HG03558 (cell line): Measurements from ENCODE around the gene LEAP2.
"Not testable (repeated sequence)": the region's sequence is repeated elsewhere in the genome, so short reads cannot be mapped to it uniquely, and the experiment has no call there.

Experiments
- ATAC-seq: cut with Tn5 transposase; IDR thresholded peaks from one replicate; pipeline ENCODE4 v1.9.1; 2021; ENCODE audit warnings: moderate number of reproducible peaks; ENCODE audit not compliant: unreplicated experiment; ENCODE audit errors: extremely low read depth

Gene LEAP2

DNA sequence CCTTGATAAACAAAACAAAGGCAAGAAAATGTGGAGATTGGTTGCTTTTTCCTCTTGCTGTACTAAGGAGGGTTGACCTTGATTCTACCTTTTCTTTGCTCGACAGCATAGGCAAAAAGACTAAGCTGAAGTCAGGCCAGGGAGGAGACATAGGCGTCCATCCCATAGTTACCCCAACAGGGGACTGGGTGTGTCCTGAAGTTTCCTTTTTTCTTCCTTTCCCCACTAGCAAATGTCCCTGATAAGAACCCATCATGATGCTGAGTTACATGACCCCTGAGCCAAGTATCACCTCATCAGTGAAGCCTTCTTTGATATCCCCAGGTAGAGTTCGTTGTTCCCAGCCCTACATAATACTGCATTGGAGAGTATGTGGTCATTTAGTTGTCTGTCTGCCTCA lies 33.2 kb upstream of the LEAP2 start:
- ATAC-seq: no peak

- ATAC-seq: no peak
These were observed 32.6 kb upstream of the LEAP2 start for GRCh38 chr5:132840896-132841295.

GRCh38 chr5:132841305-132841704 lies 32.2 kb upstream of the LEAP2 start:
- no peak for ATAC-seq

DNA sequence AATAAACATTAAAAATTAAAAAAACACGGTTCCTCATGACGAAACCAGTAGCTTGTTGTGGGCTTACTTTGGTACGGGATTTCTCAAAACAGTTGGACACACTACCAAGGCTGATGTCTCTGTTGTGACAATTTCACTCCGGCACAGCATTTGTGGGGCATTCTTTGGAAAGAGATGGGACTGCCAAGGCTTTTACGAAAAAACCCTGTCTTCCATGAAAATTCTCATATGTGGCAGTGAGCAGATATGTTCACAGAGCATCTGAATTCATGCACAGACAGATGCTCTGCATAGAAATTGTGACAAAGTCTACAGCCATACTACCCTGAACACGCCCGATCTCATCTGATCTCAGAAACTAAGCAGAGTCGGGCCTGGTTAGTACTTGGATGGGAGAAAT lies 25.2 kb upstream of the LEAP2 start:
- ATAC-seq: no peak

GRCh38 chr5:132849347-132849746 lies 24.1 kb upstream of the LEAP2 start:
- ATAC-seq: no peak

- ATAC-seq: no peak
These were observed 23.4 kb upstream of the LEAP2 start for GRCh38 chr5:132850066-132850465.

GRCh38 chr5:132853323-132853722 lies 20.1 kb upstream of the LEAP2 start:
- no peak for ATAC-seq

- no peak for ATAC-seq
These were observed 19.7 kb upstream of the LEAP2 start for GRCh38 chr5:132853790-132854189.

DNA sequence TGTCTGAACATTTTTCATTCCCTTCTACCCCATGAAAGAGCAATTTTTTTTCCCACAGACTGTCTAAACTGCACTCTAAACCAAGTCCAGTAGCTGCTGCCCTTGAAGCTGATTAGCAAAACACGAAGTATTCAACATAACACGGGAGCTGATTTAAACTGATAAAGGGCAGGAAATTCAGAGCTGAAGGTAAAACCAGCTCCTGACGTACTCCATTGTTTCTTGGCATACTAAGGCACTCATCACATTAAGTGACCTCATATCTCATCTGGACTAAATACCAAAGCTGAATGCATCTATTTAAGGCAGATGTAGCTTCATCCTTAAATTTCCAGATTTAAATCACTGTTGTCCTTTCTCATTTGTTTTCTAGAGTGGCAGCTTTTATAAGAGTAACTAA lies 19.2 kb upstream of the LEAP2 start:
- ATAC-seq: no peak

DNA sequence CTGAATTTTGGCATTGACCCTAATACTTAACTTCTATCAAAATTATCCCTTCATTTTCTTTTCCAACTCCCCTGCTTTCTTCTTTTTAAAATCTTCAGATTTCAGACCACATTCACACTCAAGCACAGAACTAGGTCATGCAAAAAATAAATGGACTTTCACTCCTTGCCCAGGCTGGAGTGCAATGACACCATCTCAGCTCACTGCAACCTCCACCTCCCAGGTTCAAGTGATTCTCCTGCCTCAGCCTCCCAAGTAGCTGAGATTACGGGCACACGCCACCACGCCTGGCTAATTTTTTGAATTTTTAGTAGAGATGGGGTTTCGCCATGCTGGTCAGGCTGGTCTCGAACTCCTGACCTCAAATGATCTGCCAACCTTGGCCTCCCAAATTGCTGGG lies 18.5 kb upstream of the LEAP2 start:
- not testable (repeated sequence) for ATAC-seq

DNA sequence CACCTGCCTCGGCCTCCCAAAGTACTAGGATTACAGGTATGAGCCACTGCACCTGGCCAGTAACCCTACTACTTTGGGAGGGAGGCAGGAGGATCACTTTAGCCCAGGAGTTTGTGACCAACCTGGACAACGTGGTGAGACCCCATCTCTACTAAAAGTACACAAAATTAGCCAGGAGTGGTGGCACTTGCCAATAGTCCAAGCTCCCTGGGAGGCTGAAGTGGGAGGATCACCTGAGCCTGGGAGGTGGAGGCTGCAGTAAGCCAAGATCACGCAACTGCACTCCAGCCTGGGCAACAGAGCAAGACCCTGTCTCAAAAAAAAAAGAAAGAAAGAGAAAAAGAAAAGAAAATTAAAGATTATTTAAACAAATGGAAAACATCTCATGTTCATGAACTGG lies 17.5 kb upstream of the LEAP2 start:
- ATAC-seq: no peak

- ATAC-seq: no peak
These were observed 13.5 kb upstream of the LEAP2 start for GRCh38 chr5:132859889-132860437.

DNA sequence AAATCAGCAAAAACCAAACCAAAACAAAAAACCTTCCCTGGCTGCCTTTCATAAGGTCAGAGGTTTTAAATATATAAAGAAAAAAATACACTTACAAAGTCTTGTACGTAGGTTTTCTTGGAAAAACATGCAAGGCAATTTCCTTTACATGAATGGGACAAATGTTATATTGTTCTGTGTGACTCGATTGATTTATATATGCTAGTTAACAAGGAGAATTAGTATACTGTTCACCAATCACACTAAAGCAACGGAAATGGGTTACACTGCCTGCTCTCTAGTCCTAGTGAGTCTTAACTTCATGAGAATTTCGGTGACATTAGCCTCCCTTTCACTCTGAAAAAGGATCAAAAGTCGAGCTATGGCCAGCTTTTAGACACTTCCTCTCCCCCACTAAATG lies 12.7 kb upstream of the LEAP2 start:
- ATAC-seq: no peak

GRCh38 chr5:132865668-132866341 lies 7.7 kb upstream of the LEAP2 start:
- no peak for ATAC-seq

DNA sequence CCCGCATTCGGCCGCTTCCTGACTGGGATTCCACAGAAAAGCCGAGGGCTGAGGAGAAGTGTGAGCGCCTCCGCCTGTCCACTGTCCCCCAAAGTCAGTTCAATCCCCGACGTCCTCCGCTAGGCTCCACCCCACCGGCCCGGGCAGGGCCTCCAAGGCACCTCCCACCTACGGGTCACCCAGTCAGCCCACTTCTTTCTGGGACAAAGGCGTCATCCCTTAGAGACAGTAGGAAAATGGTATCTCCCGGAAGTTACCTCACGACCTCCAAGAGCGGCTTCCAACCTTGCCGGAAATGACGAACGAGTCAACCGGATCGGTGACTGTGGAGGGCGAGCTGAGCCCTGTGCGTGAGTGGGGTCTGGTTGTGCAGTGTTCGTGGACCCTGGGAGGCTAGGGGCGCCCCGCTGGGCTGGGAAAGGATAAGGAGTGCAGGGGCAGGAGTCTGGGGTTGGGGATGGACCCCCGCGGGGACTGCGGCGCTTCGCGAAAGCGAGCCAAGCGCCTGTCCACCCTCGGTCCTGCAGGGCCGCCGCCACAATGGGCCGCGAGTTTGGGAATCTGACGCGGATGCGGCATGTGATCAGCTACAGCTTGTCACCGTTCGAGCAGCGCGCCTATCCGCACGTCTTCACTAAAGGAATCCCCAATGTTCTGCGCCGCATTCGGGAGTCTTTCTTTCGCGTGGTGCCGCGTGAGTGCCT lies 7.0 kb upstream of the LEAP2 start, which contains the start of the genes GDF9 and UQCRQ:
Gene GDF9, minus strand, starts transcription at position 128 of the 704 bp plus-strand sequence. CDS start 1,936 bp downstream, outside the sequence.
Gene UQCRQ, plus strand, starts transcription at position 301 of the 704 bp plus-strand sequence. Its CDS starts 240 bp downstream, at position 541.
- peak; percentile 97 for ATAC-seq

GRCh38 chr5:132867046-132867451 lies 6.4 kb upstream of the LEAP2 start:
- no peak for ATAC-seq

DNA sequence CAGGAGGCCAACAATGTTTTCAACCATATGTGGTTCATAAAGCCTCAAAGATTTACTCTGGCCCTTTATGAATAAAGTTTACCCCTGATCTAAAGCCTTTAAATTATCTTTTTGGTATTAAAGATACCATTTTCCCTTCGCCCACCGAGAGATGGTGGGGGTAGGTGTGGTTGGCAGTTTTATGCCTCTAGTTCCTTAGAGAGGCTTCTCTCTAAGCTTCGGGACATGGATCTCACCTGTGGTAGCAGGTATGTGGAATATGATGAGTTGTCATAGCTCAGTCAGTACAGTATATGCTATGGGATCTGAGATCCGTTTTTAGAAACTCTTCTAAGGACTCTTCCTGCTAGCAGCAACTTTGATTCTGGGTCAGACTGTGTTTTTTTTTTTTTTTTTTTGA lies 4.7 kb upstream of the LEAP2 start:
- no peak for ATAC-seq

DNA sequence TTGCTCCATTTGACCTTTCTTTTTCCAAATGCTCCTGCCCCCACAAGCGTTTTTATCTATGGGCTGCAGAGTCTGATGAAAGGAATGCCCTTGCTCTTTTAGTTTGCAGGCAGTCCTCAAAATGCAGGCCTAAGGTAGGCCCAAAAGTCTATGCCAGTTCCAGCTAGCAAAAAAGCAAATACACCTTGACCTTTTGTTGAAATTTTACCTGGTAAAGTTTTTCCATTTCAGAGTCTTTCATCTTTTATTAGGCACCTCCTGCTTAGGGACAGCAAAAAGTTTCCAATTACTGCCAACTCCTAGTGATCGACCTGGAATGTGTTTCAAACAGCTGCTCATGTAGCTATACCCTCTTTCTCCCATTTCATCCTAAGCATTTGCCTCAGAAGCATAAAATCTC lies 2.7 kb upstream of the LEAP2 start:
- no peak for ATAC-seq

- ATAC-seq: no peak
These were observed 1.8 kb upstream of the LEAP2 start for GRCh38 chr5:132871459-132872284.

DNA sequence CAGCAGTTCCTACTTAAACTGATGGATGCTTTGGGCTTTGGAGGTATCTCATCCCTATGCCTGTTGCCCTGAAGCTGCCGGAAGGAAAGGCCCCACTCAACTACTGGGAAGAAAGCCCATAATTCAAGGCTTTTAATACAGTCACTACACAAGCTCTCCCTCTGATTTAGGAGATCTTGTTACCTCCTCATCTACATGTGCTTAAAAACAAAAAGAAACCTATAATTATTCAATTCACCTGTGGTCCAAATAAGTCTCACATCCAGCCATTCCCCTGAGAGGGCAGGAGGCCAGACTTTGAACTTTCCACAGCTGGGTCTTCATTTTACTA lies 715 bp upstream of the LEAP2 start:
- ATAC-seq: no peak

- no peak for ATAC-seq
These were observed 433 bp downstream of the LEAP2 start for GRCh38 chr5:132873930-132874271.
